GM19240 (cell line): ENCODE data around the gene GCK.

Source experiments
- DNase-seq: peaks from one replicate; pipeline ENCODE4 v3.0.0; 2011; ENCODE audit warnings: low spot score; ENCODE audit not compliant: insufficient read length

Gene GCK

DNA sequence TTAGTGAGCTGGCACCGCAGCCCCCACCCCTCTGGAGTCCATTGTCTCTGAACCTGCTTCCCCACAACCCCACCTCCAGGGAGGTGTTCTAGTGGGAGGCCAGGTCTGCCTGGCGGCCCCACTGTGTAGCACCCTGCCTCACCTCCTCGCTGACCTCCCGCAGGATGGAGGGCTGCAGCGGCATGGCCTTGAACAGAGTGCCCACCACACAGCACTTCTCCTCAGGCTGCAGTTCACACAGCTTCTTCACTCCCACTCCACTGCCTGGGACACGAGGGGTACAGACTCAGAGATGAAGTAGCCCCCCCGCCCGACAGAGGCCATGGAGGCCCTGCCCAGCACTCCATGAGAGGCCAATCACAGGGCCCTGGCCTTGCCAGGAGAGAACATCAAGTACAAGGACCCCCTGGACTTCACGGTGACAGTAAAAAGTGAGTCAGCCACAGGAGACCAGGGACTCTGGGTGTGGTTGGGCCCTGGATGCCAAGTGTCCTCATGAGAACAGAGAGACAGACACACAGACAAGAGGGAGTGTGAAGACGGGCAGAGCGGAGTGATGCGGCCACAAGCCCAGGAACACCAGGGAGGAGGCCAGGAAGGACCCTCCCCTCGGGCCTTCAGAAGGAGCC is 71.3 kb downstream of the GCK start:
- no peak for DNase-seq

- no peak for DNase-seq
Measured at GRCh38 chr7:44116789-44117666, 72.2 kb downstream of the GCK start.

- no peak for DNase-seq
Measured at GRCh38 chr7:44116087-44116788, 73.0 kb downstream of the GCK start.

DNA sequence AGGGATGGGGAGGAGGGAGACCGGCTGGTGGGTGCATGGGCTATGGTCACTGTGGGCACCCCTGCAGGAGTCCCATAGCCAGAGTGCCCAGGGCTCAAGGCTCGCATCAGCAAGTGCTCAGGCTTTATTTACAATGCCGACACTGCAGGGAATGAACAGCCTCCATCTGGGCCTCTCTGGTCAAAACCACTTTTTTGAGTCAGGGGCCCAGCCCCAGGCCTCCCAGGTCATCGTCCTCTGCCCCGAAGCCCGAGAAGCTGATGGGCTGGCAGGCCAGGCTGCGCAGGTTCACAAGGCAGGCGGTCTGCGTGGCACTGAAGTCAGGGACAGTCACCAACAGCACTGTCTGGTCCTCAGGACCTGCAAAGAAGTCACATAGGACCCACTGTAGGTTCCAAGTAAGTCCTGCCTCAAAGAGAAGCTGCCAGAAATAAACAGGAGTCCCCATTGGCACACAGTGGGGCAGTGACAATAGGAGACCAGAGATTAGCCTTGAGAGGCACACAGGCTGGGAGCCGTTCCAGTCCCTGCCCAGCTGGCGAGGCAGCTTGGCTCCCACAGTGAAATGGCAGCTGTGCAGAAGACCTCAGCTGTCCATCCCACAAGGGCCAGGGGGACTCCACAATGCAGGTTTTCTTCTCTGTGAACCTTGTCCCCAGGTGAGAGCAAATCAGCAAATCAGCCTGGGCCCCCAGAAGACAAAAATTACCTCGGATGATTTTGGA is 74.5 kb downstream of the GCK start:
- no peak for DNase-seq

DNA sequence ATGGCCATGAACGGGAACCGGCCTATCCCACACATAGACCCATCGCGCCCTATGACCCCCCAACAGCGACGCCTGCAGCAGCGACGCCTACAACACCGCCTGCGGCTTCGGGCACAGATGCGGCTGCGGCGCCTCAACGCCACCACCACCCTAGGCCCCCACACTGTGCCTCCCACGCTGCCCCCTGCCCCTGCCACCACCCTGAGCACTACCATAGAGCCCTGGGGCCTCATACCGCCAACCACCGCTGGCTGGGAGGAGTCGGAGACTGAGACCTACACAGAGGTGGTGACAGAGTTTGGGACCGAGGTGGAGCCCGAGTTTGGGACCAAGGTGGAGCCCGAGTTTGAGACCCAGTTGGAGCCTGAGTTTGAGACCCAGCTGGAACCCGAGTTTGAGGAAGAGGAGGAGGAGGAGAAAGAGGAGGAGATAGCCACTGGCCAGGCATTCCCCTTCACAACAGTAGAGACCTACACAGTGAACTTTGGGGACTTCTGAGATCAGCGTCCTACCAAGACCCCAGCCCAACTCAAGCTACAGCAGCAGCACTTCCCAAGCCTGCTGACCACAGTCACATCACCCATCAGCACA is 75.4 kb downstream of the GCK start:
- no peak for DNase-seq

DNA sequence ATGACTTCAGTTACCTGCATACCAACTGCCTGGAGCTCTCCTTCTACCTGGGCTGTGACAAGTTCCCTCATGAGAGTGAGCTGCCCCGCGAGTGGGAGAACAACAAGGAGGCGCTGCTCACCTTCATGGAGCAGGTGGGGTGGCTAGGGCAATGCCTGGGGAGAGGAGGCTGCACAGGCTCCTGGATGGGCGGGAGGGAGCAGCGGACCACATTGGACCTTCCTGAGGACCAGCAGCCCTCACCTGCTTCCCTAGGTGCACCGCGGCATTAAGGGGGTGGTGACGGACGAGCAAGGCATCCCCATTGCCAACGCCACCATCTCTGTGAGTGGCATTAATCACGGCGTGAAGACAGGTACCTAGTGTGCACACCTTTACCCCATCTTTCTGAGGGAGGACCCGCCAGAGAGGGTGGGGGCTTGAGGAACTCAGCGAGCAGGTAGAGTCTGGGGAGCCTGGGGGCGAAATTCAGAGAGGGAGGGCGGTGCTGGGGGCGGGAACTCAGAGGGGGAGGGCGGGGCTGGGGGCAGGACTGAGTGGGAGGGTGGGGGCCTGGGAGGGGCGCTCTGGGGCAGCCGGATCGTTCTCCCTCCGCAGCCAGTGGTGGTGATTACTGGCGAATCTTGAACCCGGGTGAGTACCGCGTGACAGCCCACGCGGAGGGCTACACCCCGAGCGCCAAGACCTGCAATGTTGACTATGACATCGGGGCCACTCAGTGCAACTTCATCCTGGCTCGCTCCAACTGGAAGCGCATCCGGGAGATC is 76.1 kb downstream of the GCK start:
- no peak for DNase-seq

DNA sequence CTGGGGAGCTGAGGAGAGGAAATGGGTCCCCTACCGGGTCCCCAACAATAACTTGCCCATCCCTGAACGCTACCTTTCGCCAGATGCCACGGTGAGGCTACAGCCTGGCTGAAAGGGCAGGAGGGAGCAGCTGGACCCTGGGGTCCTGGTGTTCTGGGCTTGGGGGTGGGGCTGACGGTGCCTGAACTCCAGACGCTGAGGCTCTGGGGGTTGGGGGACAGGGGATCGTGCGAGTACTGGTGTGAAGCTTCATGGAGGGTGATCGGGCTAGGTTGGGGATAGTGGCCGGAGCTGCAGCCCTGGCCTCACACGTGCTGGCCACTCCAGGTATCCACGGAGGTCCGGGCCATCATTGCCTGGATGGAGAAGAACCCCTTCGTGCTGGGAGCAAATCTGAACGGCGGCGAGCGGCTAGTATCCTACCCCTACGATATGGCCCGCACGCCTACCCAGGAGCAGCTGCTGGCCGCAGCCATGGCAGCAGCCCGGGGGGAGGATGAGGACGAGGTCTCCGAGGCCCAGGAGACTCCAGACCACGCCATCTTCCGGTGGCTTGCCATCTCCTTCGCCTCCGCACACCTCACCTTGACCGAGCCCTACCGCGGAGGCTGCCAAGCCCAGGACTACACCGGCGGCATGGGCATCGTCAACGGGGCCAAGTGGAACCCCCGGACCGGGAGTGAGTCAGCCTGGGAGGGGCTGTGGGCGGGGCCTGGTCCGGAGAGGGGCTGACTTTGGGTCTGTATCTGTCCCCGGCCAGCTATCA is 76.8 kb downstream of the GCK start:
- no peak for DNase-seq

- DNase-seq: no peak
Measured at GRCh38 chr7:44111761-44112160, 77.5 kb downstream of the GCK start.

GRCh38 chr7:44110719-44111635 is 78.3 kb downstream of the GCK start:
- no peak for DNase-seq

- no peak for DNase-seq
Measured at GRCh38 chr7:44109991-44110390, 79.2 kb downstream of the GCK start.

DNA sequence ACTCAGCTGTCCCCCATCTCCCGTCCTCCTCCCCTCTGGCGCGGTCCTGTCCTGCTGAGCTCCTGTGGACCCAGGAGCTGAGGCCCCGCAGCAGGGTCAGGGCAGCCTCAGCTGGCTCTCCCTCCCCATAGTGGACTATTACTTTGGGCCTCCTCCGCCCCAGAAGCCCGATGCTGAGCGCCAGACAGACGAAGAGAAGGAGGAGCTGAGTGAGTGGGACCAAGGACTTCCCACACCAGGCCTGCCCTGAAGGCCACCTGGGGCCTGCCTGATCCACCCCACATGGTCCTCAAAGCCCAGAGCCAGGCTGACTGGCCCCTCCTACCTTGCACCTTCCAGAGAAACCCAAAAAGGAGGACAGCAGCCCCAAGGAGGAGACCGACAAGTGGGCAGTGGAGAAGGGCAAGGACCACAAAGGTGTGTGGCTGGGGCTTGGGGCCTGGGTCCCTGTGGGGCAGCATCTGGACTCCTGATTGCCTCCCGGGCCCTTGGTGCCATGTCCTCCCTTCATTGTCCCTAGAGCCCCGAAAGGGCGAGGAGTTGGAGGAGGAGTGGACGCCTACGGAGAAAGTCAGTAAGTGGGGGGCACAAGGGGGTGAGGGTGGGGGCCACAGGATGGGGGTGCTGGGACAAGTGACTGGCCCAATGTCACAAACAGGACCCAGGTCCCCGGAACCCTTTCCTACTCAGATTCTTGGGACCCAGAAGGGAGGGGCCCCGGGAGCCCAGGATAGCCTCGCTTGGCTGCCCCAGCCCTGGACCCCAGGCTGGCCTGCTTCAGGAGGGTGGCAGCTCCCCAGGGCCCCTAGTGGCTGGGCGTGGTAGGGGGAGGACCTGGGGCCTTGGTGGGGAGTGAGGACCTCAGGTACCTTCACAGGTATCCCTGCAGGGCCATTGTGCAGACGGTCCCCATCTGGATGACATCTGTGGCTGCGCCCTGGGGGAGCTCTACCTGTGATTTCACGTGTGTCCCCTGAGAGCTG is 80.2 kb downstream of the GCK start:
- no peak for DNase-seq

GRCh38 chr7:44107961-44108767 is 81.1 kb downstream of the GCK start:
- DNase-seq: no peak

GRCh38 chr7:44107116-44107960 is 81.9 kb downstream of the GCK start:
- DNase-seq: no peak

- DNase-seq: no peak
Measured at GRCh38 chr7:44106311-44107065, 82.8 kb downstream of the GCK start.

DNA sequence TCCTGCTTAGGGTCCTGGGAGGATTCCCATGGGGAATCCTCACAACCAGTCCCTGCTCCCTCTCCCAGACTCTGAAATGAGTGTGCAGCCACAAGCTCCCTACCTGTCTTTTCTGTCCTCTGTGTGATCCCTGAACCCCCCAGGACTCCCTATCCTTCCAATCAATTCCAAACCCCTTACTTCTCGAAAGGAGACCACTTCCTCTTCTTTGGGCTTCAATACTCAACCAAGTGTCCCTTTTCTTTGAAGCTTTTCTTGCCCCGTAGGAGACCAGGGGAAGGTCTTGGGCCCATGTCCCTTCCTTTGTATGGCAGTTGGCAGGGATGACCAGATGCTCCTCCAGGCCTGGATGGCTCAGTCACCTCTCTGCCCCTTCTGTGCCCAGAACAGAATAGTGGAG is 83.4 kb downstream of the GCK start:
- DNase-seq: no peak
